Adrenal gland (tissue), 5 donors: ENCODE data around the gene ZNF714.

Source experiments
- CTCF ChIP-seq, 6 experiments: fragments of 450-650 bp in 4 of 6; fragments of 200-600 bp in 2 of 6; sonication (generic) in 1 of 6; IDR thresholded peaks; 1 replicate in 5 of 6; 2 replicates in 1 of 6; pipeline versions ENCODE4 v1.5.1 to v1.8.0; 2016 to 2021; ENCODE audit warnings: antibody characterized with exemption in 6 of 6, mild to moderate bottlenecking in 2 of 6, moderate library complexity in 1 of 6
- POLR2A ChIP-seq, 2 donors: fragments of 450-650 bp; IDR thresholded peaks; one replicate each; pipeline ENCODE4 v1.6.1; 2017; ENCODE audit warnings: antibody characterized with exemption in 2 of 2, mild to moderate bottlenecking in 2 of 2, moderate library complexity in 1 of 2
- donor health status: DM: no; HTN: no; CAD: no.

- TF ChIP-seq CTCF (IDR thresholded peaks at IDR 0.05) (no peak), POLR2A (IDR thresholded peaks at IDR 0.05) (no peak)
Measured at GRCh38 chr19:21164541-21164940, 82.5 kb downstream of the ZNF714 start.
